GM19463 (cell line): ENCODE data around the gene MED27.
"Not testable (repeated sequence)": the region's sequence is repeated elsewhere in the genome, so short reads cannot be mapped to it uniquely, and the experiment has no call there.

ENCODE experiments used
- ATAC-seq: cut with Tn5 transposase; IDR thresholded peaks from one replicate; pipeline ENCODE4 v1.9.1; 2021; ENCODE audit warnings: mild to moderate bottlenecking, moderate library complexity; ENCODE audit not compliant: unreplicated experiment

The MED27 gene

DNA sequence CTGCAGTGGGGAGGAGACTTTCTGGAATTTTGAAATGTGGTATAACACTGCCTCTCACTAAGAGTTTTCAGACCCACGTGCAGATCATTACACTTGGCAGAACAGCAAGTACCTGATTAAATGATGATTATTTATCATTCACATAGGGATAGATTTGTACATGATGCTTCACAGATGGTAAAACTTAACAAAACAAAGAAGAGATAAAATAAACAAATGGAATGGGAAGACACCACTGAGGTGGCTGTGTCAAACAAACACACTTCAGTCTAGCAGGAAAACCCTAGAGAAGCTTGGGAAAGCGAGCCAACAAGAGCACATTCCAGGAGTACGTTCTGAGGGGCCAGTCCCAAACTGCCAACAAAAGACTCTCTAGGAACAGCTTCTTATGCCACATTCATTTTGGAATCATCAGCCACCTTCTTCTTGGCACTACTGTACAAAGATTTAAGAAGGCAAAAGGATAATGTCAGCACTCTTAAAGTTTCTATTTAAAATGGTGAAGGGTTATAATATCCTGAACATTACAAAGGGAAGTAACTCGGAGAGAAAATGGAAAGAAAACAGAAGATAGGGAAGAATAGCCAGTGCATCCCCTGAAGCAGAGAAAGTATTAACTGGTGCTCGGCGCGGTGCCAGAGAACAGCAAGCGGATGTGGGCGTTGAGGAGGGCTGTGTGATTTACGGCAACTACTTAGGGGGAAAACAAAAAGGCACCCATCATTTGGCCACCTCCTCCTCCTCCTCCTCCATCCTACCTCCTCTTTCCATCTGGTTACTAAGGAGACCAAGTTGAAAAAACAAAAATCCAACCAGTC, 1.6 kb downstream of the MED27 start:
- ATAC-seq = no peak

GRCh38 chr9:132075853-132076252, 3.8 kb downstream of the MED27 start:
- no peak for ATAC-seq

DNA sequence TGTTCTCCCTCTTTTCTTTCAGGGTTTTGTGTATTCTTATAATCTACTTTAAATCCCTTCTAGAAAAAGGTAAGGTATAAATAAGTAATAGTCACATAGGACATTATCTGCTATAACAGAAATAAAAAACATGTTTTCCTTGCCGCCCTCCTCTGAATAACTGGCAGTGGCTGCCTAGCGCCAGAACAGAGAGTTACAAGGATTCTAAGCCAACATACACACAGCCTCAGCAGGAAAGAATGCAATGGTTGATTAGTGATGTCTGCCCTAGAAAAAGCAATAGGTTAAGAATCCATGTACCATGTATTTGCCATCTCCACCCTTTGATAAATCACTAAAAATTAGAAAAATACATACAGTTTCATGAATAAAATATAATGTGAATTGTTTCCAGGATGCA, 4.9 kb downstream of the MED27 start:
- no peak for ATAC-seq

DNA sequence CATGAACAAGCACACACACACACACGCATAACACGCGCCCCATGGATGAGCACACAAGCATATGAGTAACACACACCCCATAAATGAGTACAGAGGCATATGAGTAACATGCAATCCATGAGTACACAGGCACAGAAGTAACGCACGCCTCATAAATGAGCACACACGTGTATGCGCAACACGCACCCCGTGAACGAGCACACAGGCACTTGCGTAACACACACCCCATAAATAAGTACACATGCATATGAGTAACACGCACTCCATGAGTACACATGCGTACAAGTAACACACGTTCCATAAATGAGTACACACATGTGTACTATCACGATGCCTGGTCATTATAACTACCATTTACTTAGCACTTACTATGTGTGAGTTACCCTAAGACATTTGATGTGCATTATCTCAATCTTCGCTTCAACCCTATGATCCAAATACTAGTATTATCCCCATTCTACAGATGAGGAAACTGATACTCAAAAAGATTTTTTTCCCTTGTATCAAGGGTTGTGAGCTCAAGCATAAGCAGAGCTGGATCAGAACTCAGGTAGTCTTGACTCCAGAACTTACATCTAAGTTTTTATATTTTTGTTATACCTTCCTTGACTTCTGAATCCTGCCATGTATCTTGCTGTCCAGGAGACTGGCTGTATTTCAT, 7.7 kb downstream of the MED27 start:
- no peak for ATAC-seq

- ATAC-seq = no peak
Measured at GRCh38 chr9:132069046-132069898, 10.4 kb downstream of the MED27 start.

- no peak for ATAC-seq
Measured at GRCh38 chr9:132068605-132069004, 11.1 kb downstream of the MED27 start.

- no peak for ATAC-seq
Measured at GRCh38 chr9:132066511-132066910, 13.2 kb downstream of the MED27 start.

- ATAC-seq = no peak
Measured at GRCh38 chr9:132066057-132066456, 13.6 kb downstream of the MED27 start.

DNA sequence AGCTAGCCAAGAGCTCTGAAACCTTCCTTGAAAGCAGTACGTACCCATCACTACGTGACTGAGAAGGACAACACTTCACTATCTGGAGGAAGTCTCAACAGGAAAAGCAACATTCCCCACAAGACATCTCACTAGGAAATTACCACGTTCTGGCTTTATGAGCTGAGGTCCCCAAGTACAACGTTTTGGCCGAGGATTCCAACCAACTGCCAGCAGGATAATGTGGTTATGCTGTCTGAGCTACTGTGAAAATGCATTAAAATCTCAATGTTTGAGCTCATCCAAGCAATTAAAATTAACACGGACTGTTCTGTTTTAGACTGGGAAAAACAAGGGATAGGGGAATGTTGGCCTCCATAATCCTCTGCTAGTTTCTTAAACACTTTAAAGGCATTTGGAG, 16.4 kb downstream of the MED27 start:
- ATAC-seq = no peak

GRCh38 chr9:132062806-132063205, 16.9 kb downstream of the MED27 start:
- no peak for ATAC-seq

DNA sequence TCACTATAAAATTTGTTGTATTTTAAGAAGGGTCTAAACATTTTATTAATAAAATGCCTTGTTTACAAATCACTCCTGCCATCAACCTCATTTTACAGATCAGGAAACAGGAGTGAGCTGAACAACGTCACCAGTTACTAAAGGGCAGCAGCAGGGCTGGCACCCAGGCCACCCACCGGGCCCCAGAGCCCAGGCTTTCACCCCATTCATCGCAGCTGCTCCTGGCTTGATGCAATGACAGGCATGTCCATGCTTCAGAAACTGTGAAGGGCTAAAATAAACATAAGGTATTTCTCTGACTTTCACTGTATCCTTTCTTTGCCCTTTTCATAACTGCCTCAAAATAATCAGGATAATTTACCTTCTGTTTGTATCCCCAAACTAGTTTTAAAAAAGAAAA, 18.1 kb downstream of the MED27 start:
- ATAC-seq = no peak

DNA sequence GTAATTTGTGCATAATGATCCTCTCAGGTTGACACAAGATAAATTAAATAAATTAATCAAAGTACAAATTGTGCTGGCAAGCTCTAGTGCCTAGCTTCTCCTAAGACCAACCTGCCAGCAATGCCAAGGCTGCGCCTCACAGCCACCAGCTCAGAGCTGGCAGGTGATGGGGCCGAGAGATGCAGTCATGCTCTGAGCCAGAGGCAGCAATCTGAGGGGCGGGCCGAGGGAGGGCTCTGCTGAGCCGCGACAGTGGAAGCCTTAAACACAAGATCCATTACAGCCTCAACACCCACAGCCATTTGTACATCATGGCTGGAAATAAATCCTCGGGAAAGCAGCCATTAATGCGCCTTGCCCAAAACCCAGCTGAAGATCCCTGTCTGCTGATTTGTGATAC, 20.3 kb downstream of the MED27 start:
- ATAC-seq = no peak

DNA sequence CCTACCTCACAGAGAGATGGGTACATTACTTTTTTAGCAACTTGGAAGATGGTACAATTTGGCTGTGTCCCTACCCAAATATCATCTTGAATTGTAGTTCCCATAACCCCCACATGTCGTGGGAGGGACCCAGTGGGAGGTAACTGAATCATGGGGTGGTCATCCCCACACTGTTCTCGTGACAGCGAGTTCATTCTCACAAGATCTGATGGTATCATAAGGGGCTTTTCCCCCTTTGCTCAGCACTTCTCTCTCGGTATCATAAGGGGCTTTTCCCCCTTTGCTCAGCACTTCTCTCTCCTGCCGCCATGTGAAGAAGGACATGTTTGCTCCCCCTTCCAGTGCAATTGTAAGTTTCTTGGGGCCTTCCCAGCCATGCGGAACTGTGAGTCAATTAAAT, 21.4 kb downstream of the MED27 start:
- ATAC-seq = not testable (repeated sequence)

DNA sequence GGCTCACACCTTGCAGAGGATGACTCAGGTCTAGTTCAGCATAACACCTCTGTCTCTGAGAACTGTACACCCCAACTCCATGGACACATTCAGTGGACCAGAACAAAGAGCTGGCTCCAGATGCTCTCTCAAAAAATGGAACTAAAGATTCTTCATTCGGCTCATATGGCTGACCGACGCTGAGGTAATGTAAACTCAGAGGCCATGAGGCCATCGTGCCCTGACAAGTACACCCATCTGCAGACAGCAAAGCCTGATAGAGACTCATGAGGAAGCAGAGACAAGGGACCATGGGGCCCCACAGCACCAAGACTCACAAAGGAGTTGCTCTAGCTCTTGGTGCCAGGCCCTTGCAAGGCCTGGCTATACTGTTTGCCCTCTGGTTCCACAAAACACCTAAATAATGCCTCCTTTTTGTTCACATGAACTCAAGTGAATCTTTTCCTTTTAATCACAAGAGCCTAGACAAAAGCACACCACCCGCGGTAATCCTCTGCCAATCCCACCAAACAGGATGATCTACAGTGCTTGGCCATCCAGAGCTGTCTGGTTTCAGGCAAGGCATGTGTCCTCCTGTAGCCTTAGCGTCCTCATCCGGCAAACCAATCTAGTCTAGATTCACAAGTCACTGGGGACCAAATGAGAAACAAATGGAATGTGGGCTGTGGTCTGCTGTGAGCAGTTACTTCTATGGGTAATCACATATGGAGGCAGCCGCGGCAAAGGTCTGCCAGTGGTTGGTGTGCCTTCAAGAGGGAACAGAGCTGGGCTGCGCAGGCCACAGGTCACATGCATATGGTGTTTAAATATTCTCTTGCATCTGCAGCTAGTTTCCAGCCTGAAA, 22.7 kb downstream of the MED27 start:
- no peak for ATAC-seq

GRCh38 chr9:132055756-132056155, 23.9 kb downstream of the MED27 start:
- no peak for ATAC-seq

GRCh38 chr9:132054024-132054423, 25.6 kb downstream of the MED27 start:
- no peak for ATAC-seq

- ATAC-seq = no peak
Measured at GRCh38 chr9:132049900-132050299, 29.8 kb downstream of the MED27 start.

DNA sequence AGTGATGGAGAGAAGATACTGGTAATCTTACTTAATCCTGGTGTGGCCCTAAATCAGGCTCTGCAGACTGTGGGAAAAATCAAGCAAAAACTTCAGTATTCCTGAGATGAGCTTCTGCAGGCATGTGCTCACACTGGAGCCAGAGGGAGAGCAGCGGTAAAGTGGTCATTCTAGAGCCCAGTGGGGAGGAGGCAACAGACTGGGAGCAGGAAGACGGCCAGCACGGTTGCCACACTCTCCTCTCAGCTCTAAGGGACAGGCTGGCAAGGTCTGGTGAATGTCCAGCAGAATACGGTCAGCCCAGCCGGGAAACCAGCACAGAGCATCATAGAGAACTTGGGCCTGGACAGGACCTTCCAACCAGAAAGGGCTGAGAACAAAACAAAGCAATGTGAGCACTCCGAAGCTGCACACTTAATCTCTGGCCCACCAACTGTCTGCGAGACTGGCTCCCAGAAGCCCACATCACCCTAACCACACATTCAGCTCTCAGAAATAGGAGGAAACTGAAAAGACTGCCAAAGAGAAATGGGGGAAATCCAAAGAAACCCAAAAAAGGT, 30.3 kb downstream of the MED27 start:
- no peak for ATAC-seq

GRCh38 chr9:132048201-132048600, 31.5 kb downstream of the MED27 start:
- ATAC-seq = no peak

GRCh38 chr9:132046456-132046855, 33.2 kb downstream of the MED27 start:
- no peak for ATAC-seq
